Right atrium auricular region (tissue), 2 donors: ENCODE data around the gene CNOT4. TPM values are rescaled to one million over a fixed set of nuclear protein-coding genes. Genes with fewer than 3 reads are reported as not detected.
"Not testable (repeated sequence)": the region's sequence is repeated elsewhere in the genome, so short reads cannot be mapped to it uniquely, and the experiment has no call there.

Source experiments
- DNase-seq: peaks from one replicate; pipeline ENCODE4 v3.0.0-alpha.2; 2019; ENCODE audit warnings: low spot score
- H3K27ac ChIP-seq, 2 donors: fragments of 200-600 bp; sonication (generic); 1 replicate in 1 of 2; 2 replicates in 1 of 2; pipeline ENCODE4 v1.5.1; 2016 to 2019
- H3K27me3 ChIP-seq, 2 donors: fragments of 200-600 bp; sonication (generic); one replicate each; pipeline versions ENCODE4 v1.5.1 to v1.6.0; 2017 to 2019
- H3K36me3 ChIP-seq: fragments of 200-600 bp; sonication (generic); one replicate; pipeline ENCODE4 v1.5.1; 2016
- H3K4me1 ChIP-seq, 2 donors: fragments of 200-600 bp; sonication (generic); one replicate each; pipeline versions ENCODE4 v1.5.1 to v1.6.0; 2017 to 2019
- H3K4me3 ChIP-seq, 2 donors: fragments of 200-600 bp; sonication (generic); 1 replicate in 1 of 2; 2 replicates in 1 of 2; pipeline ENCODE4 v1.5.1; 2017 to 2019; ENCODE audit warnings: mild to moderate bottlenecking in 1 of 2, moderate library complexity in 1 of 2
- H3K9me3 ChIP-seq, 2 donors: fragments of 200-600 bp; sonication (generic); one replicate each; pipeline ENCODE4 v1.5.1; 2019
- total RNA-seq, 2 donors: library from RNA; depleted of rRNA; stranded (reverse); fragments of >200 nt; gene quantifications; one replicate each; pipeline ENCODE4 v1.1.0, GENCODE V29; 2016
- TF ChIP-seq, protein P1 (sequence below), 2 donors: fragments of 200-600 bp; sonication (generic); IDR thresholded peaks; one replicate each; pipeline ENCODE4 v1.5.1; 2019; ENCODE audit warnings: antibody characterized with exemption in 2 of 2

Gene CNOT4
- total RNA-seq, 2 donors from 2014 or later, result 23.3 to 25.3 TPM

DNA sequence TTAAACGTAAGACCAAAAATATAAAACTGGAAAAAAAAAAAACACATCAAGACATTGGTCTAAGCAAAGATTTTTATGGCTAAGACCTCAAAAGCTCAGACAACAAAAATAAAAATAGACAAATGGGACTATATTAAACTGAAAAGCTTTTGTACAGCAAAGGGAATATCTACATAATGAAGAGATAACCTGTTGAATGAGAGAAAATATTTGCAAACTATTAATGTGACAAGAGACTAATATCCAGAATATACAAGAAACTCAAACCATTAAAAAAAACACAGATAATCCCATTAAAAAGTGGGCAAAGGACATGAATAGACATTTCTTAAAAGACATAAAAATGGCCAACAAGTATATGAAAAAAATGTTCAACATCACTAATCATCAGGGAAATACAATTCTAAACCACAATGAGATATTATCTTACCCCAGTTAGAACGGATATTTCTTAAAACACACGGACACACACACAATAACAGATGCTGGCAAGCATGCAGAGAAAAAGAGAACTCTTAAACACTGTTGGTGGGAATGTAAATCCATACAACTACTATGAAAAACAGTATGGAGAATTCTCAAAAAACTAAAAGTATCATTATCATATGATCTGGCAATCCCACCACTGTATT, 28.8 kb downstream of the CNOT4 start:
- Histone ChIP-seq H3K4me3 (no peak overlapping the region), H3K9me3 (no peaks in the 10 kb centered on the region), H3K4me1 (no peaks in the 10 kb centered on the region), H3K36me3 (no peaks in the 10 kb centered on the region), H3K27me3 (no peaks in the 10 kb centered on the region), H3K27ac (no peak overlapping the region)
- TF ChIP-seq, protein P1, sequence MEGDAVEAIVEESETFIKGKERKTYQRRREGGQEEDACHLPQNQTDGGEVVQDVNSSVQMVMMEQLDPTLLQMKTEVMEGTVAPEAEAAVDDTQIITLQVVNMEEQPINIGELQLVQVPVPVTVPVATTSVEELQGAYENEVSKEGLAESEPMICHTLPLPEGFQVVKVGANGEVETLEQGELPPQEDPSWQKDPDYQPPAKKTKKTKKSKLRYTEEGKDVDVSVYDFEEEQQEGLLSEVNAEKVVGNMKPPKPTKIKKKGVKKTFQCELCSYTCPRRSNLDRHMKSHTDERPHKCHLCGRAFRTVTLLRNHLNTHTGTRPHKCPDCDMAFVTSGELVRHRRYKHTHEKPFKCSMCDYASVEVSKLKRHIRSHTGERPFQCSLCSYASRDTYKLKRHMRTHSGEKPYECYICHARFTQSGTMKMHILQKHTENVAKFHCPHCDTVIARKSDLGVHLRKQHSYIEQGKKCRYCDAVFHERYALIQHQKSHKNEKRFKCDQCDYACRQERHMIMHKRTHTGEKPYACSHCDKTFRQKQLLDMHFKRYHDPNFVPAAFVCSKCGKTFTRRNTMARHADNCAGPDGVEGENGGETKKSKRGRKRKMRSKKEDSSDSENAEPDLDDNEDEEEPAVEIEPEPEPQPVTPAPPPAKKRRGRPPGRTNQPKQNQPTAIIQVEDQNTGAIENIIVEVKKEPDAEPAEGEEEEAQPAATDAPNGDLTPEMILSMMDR (IDR thresholded peaks at IDR 0.05), result no peak
- DNase-seq, result no peak

DNA sequence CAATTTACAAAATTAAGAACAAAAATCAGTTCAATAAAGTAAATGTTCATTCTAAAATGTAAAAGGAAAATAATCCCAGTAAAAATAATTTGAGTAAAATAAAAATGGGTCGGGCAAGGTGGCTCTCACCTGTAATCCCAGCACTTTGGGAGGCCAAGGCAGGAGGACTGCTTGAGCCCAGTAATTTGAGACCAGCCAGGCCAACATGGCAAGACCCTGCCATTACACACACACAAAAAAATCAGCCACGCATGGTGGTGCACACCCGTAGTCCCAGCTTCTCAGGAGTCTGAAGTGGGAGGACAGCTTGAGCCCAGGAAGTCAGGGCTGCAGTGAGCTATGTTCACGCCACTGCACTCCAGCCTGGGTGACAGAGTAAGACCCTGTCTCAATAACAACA, 34.4 kb downstream of the CNOT4 start:
- Histone ChIP-seq H3K27ac (no peak overlapping the region), H3K9me3 (no peaks in the 10 kb centered on the region), H3K4me1 (no peaks in the 10 kb centered on the region), H3K36me3 (no peaks in the 10 kb centered on the region), H3K4me3 (no peak overlapping the region), H3K27me3 (no peaks in the 10 kb centered on the region)
- TF ChIP-seq, protein P1 (IDR thresholded peaks at IDR 0.05), result no peak
- DNase-seq, result no peak

DNA sequence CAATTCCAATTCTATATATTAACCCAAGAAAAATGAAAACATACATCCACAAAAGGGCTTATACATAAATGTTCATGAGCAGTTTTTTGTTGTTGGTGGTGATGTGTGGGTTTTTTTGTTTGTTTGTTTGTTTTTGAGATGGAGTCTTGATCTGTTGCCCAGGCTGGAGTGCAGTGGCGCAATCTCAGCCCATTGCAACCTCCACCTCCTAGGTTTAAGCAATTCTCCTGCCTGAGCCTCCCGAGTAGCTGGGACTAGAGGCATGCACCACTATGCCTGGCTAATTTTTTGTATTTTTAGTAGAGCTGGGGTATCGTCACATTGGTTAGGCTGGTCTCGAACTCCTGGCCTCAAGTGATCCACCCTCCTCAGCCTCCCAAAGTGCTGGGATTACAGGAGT, 40.2 kb downstream of the CNOT4 start:
- H3K36me3 ChIP-seq, DNase-seq, H3K4me3 ChIP-seq, H3K27ac ChIP-seq, H3K4me1 ChIP-seq, H3K9me3 ChIP-seq, H3K27me3 ChIP-seq: not testable (repeated sequence)

DNA sequence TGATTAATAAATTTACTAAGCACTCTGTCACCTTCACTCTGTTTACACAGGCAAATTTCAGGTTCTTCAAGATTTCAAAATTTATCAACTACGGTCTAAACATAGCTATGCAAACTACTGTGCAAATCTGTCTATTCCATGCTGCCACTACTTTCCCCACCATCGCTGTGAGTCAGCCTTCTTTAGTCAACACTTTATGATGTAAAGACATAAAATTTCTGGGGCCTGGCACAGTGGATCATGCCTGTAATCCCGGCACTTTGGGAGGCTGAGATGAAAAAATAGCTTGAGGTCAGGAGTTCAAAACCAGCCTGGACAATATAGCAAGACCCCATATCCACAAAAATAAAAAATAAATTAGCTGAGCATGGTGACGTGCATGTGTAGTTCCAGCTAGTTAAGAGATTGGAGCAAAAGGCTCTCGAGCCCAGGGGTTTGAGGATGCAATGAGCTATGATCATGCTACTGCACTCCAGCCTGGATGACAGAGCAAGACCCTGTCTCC, 42.6 kb downstream of the CNOT4 start:
- Histone ChIP-seq H3K4me1 (no peaks in the 10 kb centered on the region), H3K4me3 (no peak overlapping the region), H3K27me3 (no peaks in the 10 kb centered on the region), H3K9me3 (no peaks in the 10 kb centered on the region), H3K27ac (no peak overlapping the region), H3K36me3 (no peaks in the 10 kb centered on the region)
- DNase-seq, result no peak
- TF ChIP-seq, protein P1 (IDR thresholded peaks at IDR 0.05), result no peak

DNA sequence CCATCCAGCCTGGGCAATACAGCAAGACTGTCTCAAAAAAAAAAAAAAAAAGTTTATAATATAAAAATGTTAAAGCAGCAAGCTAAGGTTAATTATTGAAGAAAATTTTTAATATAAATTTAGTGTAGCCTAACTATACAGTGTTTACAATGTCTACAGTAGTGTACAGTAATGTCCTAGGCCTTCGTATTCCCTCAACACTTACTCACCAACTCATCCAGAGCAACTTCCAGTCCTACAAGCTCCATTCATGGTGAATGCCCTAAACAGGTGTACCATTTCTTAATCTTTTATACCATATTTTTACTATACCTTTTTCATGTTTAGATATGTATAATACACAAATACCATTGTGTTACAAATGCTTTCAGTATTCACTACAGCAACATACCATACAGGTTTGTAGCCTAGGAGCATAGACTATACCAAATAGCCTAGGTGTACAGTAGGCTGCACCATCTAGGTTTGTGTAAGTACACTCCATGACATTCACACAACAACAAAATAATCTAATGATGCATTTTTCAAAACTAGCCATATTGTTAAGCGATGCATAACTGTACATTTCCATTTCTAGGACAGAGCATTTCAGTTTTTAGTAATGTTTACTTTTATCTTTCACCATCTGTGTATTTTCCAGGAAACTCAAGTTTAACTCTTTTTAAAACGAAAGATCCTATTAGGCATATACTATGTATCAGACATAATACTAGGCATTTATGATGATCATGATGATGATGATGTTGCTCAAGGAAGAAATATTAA, 43.3 kb downstream of the CNOT4 start:
- no peak overlapping the region for H3K4me3 ChIP-seq
- TF ChIP-seq, protein P1 (IDR thresholded peaks at IDR 0.05), result no peak
- H3K36me3 ChIP-seq, result no peaks in the 10 kb centered on the region

DNA sequence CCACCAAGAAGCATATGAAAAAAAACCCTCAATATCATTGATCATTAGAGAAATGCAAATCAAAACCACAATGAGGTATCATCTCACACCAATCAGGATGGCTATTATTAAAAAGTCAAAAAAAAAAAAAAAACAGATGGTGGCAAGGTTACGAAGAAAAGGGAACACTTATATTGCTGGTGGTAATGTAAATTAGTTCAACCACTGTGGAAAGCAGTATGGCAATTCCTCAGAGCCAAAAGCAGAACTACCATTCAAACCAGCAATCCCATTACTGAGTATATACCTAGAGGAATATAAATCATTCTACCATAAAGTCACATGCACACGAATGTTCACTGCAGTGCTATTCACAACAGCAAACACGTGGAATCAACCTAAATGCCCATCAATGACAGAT, 46.0 kb downstream of the CNOT4 start:
- Histone ChIP-seq H3K36me3 (no peaks in the 10 kb centered on the region), H3K9me3 (no peaks in the 10 kb centered on the region), H3K4me1 (peaks cover 0 to 19% of the 10 kb centered on the region in 2 donors), H3K27me3 (no peaks in the 10 kb centered on the region), H3K4me3 (no peak overlapping the region), H3K27ac (no peak overlapping the region)
- TF ChIP-seq, protein P1 (IDR thresholded peaks at IDR 0.05), result no peak
- no peak for DNase-seq

More for the DNA sequence above, 43.3 kb downstream of the CNOT4 start:
- no peaks in the 10 kb centered on the region for H3K9me3 ChIP-seq
- H3K4me1 ChIP-seq, result no peaks in the 10 kb centered on the region
- no peaks in the 10 kb centered on the region for H3K27me3 ChIP-seq
- no peak overlapping the region for H3K27ac ChIP-seq
- DNase-seq, result no peak
